Measurements from ENCODE around the gene PAOX.

Gene PAOX

DNA sequence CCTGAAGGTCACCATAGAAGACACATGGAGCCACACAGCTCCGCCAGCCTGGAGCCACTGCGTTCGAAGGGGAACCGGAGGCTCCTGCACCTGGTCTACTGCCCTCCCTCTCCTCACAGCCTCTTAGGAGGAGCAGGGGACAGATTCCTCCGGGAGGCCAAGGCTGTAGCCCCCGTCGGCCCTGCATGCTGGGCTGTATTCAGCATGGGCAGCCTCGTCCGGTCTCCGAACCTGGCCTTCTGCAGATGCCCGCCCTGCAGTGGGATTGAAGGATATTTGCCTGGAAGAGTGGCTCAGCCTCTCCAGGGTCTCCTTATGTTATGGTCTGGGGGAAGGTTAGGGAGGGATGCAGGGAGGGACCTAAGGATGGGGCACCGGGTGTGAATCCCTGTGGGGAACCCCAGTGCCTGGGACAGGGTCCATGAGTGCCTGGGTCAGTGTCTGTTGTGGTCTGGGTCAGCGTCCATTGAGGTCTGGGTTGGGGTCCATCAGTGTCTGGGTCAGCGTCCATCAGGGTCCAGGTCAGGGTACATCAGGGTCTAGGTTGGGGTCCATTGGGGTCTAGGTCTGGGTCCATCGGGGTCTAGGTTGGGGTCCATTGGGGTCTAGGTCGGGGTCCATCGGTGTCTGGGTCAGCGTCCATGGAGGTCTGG is 61.7 kb downstream of the PAOX start:
- TF ChIP-seq YY1 (IDR thresholded peaks at IDR 0.05; ENCODE audit: low read depth) (no peak), NFIC (IDR thresholded peaks at IDR 0.05) (no peak), CREB1 (IDR thresholded peaks at IDR 0.05; ENCODE audit: low read depth) (no peak), EP300 (IDR thresholded peaks at IDR 0.05; ENCODE audit: borderline replicate concordance) (no peak), FOXM1 (IDR thresholded peaks at IDR 0.05; ENCODE audit: borderline replicate concordance, low read depth) (no peak), TAF1 (IDR thresholded peaks at IDR 0.05; ENCODE audit: low read depth) (no peak), TEAD4 (IDR thresholded peaks at IDR 0.05) (no peak), TCF12 (IDR thresholded peaks at IDR 0.05; ENCODE audit: low read depth) (no peak), CEBPB (IDR thresholded peaks at IDR 0.05) (no peak), RAD21 (IDR thresholded peaks at IDR 0.05; ENCODE audit: low read depth) (no peak), ZBTB7A (IDR thresholded peaks at IDR 0.05; ENCODE audit: low read depth) (no peak), EGR1 (IDR thresholded peaks at IDR 0.05) (no peak)
- TF ChIP-seq, protein P1, sequence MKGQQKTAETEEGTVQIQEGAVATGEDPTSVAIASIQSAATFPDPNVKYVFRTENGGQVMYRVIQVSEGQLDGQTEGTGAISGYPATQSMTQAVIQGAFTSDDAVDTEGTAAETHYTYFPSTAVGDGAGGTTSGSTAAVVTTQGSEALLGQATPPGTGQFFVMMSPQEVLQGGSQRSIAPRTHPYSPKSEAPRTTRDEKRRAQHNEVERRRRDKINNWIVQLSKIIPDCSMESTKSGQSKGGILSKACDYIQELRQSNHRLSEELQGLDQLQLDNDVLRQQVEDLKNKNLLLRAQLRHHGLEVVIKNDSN (IDR thresholded peaks at IDR 0.05), result no peak
- TF ChIP-seq, protein P2, sequence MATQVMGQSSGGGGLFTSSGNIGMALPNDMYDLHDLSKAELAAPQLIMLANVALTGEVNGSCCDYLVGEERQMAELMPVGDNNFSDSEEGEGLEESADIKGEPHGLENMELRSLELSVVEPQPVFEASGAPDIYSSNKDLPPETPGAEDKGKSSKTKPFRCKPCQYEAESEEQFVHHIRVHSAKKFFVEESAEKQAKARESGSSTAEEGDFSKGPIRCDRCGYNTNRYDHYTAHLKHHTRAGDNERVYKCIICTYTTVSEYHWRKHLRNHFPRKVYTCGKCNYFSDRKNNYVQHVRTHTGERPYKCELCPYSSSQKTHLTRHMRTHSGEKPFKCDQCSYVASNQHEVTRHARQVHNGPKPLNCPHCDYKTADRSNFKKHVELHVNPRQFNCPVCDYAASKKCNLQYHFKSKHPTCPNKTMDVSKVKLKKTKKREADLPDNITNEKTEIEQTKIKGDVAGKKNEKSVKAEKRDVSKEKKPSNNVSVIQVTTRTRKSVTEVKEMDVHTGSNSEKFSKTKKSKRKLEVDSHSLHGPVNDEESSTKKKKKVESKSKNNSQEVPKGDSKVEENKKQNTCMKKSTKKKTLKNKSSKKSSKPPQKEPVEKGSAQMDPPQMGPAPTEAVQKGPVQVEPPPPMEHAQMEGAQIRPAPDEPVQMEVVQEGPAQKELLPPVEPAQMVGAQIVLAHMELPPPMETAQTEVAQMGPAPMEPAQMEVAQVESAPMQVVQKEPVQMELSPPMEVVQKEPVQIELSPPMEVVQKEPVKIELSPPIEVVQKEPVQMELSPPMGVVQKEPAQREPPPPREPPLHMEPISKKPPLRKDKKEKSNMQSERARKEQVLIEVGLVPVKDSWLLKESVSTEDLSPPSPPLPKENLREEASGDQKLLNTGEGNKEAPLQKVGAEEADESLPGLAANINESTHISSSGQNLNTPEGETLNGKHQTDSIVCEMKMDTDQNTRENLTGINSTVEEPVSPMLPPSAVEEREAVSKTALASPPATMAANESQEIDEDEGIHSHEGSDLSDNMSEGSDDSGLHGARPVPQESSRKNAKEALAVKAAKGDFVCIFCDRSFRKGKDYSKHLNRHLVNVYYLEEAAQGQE (IDR thresholded peaks at IDR 0.05; ENCODE audit: low read depth), result no peak
- TF ChIP-seq, protein P3, sequence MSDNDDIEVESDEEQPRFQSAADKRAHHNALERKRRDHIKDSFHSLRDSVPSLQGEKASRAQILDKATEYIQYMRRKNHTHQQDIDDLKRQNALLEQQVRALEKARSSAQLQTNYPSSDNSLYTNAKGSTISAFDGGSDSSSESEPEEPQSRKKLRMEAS (IDR thresholded peaks at IDR 0.05), result no peak

Data from Ishikawa (cell line).